Activated T-cell treated with anti-CD3 and anti-CD28 coated beads for 48 hours (primary cell): ENCODE results near the gene USF3.

Experiments
- DNase-seq: peaks from one replicate; pipeline ENCODE4 v3.0.0-alpha.2; 2020; ENCODE audit warnings: low read depth

The USF3 gene

DNA sequence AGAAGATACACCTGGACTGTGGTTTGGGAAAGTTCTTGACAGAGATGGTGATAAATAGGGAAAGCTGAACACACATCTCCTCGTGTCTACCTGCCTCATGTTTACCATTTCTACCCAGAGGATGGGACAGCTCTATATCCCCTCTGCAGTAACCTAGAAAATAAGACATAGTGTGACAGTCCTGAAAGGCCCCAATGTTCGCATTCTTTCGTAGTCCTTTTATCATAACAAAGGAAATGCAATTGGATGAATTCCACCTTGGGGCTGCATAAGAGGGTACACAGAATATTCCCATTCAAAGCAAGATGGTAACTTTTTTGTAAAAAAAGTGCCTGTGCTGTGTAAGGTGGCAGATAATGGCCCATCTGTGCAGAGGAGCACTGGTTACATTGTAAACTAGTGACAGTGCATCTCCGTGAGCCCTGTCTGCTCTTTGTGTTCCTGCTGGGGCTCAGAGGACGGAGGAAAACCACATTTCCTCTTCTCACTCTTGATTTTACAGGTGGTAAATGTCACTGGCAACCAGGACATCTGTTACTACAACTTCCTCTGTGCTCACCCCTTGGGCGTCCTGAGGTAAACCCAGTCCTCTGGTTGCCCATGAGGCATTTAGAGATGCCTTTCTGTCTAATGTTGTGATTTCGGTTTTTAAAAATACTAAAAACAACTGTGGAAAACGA is 89.8 kb downstream of the USF3 start:
- DNase-seq, result peak; percentile 23

DNA sequence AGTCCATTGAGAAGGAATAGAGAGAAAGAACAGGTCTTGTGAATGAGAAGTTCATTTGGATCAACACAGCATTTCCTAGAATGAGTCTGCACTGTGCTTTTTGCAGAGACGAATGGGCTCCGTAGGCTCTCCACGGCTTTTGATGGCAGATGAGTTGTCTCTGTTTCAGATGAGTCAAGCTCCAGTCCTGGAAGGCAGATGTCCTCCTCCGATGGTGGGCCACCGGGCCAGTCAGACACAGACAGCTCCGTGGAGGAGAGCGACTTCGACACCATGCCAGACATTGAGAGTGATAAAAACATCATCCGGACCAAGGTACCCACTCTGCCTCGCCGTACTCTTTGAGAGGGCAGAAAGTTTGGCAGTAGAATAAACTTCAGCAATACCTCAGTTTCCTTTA is 93.6 kb downstream of the USF3 start:
- DNase-seq, result no peak

GRCh38 chr3:113602256-113602655 is 94.2 kb downstream of the USF3 start:
- no peak for DNase-seq

- DNase-seq, result no peak
Observed at GRCh38 chr3:113601240-113601639, 95.2 kb downstream of the USF3 start.

- no peak for DNase-seq
Observed at GRCh38 chr3:113600418-113601182, 95.8 kb downstream of the USF3 start.
